ENCODE measurements around the gene RPH3AL. TPM values are rescaled to one million over a fixed set of nuclear protein-coding genes. Genes with fewer than 3 reads are reported as not detected.

Gene RPH3AL
- total and polyA plus RNA-seq, 10 donors, result 4.8 to 182 (median 49.1) TPM

DNA sequence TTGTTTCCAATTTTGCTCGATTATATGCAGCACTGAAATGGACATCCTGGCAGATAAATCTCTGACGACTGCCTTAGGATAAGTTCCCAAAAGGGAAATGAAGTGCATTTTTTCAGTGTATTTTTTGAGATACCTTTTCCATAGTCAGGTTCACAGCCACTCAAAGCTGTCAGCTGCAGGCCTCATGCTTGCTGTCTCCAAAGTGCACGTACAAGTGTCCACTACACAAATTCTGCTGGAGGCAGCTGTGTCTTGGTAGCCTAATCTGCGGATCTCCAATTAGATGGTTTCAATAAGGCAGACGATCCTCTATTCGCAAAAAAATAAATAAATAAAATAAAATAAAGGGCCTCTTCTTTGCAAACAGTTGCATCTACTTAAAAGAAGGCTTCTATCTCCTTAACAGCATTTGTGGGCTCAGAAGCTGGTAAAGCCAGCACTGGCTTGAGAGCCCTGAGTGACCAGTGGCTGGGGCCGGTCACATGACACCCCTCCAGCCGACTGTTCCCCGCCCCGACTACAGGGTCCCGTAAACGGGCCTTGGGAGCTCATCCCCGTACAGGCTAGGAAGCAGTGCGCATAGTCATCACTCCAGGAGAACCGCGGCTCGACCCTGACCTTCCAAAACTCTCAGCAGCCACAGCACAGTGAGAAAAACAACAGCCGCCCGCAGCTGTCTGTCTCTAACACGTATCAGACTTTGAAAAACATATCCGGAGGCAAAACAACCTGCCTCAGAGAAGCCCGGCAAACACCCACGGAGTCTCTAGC lies 18.8 kb downstream of the RPH3AL start:
- DNase-seq, result peak; percentile 90
- Histone ChIP-seq H3K4me1 (peaks cover 10 to 96% (median 53%) of the 10 kb centered on the region in 6 donors), H3K9me3 (no peaks in the 10 kb centered on the region), H3K36me3 (no peaks in the 10 kb centered on the region), H3K4me3 (peak overlapping the region in 5 of 8 donors; percentile 34 to 64 (median 39)), H3K27me3 (replicated peaks in 1 of 7) (peaks cover 0 to 37% (median 0%) of the 10 kb centered on the region in 7 donors), H3K27ac (peak overlapping the region; percentile 75 to 90 (median 82))
- WGBS, 5 donors, result 26 to 40% (median 38%) methylated on average over 23 of the region's 23 CpGs
- TF ChIP-seq POLR2A (IDR thresholded peaks at IDR 0.05), result peak in 1 of 3 donors; percentile 53
- peak; percentile 78 to 89 (median 83) for TF ChIP-seq POLR2AphosphoS5 (IDR thresholded peaks at IDR 0.05)
- TF ChIP-seq, protein P1, sequence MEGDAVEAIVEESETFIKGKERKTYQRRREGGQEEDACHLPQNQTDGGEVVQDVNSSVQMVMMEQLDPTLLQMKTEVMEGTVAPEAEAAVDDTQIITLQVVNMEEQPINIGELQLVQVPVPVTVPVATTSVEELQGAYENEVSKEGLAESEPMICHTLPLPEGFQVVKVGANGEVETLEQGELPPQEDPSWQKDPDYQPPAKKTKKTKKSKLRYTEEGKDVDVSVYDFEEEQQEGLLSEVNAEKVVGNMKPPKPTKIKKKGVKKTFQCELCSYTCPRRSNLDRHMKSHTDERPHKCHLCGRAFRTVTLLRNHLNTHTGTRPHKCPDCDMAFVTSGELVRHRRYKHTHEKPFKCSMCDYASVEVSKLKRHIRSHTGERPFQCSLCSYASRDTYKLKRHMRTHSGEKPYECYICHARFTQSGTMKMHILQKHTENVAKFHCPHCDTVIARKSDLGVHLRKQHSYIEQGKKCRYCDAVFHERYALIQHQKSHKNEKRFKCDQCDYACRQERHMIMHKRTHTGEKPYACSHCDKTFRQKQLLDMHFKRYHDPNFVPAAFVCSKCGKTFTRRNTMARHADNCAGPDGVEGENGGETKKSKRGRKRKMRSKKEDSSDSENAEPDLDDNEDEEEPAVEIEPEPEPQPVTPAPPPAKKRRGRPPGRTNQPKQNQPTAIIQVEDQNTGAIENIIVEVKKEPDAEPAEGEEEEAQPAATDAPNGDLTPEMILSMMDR (IDR thresholded peaks at IDR 0.05 in 8 of 11, conservative IDR thresholded peaks at IDR 0.05 in 3 of 11), result no peak
- intact Hi-C loops (cut with DNase I; ENCODE audit: low total_unique reads), result no loop called here

DNA sequence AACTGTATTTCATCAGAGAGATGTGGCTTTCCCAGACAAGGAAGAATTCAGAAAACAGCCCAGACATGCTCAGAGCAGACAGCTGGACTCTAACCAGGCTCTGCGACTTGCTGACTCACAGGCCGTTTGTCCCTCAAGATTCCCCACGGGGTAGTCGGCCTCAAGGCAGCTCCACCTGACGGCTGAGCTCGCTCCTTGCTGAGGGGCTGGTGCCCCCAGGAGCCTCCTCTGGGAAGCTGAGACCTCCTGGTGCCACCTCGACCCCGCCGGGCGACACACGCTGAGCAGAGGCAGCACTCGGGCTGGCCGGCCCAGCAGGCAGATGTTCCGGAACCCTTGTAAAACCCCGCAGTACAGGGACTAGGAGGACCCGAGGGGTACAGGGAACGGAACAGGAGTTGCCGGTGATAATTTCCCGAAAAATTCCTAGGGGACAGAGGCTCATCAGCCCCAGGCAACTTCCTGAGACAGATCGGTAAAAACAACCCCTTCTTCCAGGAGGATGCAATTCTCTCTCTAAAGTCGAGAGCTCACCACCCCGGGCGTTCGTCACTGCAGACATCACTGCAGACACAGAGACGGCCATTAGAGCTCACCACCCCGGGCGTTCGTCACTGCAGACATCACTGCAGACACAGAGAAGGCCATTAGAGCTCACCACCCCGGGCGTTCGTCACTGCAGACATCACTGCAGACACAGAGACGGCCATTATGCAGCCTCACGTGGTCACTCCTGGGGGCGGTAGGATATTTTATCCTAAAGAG lies 19.9 kb downstream of the RPH3AL start:
- peak; percentile 75 for DNase-seq
- Histone ChIP-seq H3K27me3 (replicated peaks in 1 of 7) (peaks cover 0 to 37% (median 0%) of the 10 kb centered on the region in 7 donors), H3K4me3 (peak overlapping the region in 7 of 8 donors; percentile 19 to 64 (median 37)), H3K27ac (peak overlapping the region; percentile 75 to 90 (median 82)), H3K9me3 (no peaks in the 10 kb centered on the region), H3K36me3 (peaks cover 0 to 4% (median 0%) of the 10 kb centered on the region in 6 donors), H3K4me1 (peaks cover 10 to 88% (median 53%) of the 10 kb centered on the region in 6 donors)
- 64 to 82% (median 74%) methylated on average over 29 to 34 of the region's 34 CpGs for WGBS, 5 donors
- TF ChIP-seq, protein P1 (IDR thresholded peaks at IDR 0.05 in 8 of 11, conservative IDR thresholded peaks at IDR 0.05 in 3 of 11), result no peak
- TF ChIP-seq POLR2AphosphoS5 (IDR thresholded peaks at IDR 0.05), result peak in 2 of 3 donors; percentile 41 to 58
- intact Hi-C loops (cut with DNase I; ENCODE audit: low total_unique reads), result no loop called here

DNA sequence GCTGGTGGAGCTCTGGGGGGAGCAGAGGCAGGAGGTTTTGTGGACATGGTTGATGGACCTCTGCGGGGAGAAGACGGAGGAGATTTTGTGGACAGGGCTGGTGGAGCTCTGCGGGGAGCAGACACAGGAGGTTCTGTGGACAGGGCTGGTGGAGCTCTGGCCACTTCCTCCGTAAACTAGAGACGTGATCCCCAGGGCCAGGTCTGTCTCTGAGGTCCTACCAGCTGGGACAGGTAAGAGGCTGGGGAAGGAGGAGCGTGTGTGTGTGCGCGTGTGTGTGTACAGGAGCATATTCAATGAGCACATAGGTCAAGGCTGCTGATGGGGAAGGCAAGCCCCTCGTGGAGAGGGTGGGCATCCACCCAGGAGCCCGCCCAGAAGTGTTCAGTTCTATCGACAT lies 20.6 kb downstream of the RPH3AL start:
- Histone ChIP-seq H3K4me3 (peak overlapping the region in 7 of 8 donors; percentile 19 to 64 (median 37)), H3K27ac (peak overlapping the region; percentile 53 to 90 (median 82))
- 54 to 84% (median 66%) methylated on average over 8 to 11 of the region's 11 CpGs for WGBS, 5 donors

More for the DNA sequence above, 20.6 kb downstream of the RPH3AL start:
- Histone ChIP-seq H3K27me3 (replicated peaks in 1 of 7) (peaks cover 0 to 32% (median 0%) of the 10 kb centered on the region in 7 donors), H3K9me3 (no peaks in the 10 kb centered on the region), H3K36me3 (peaks cover 0 to 11% (median 0%) of the 10 kb centered on the region in 6 donors), H3K4me1 (peaks cover 10 to 80% (median 51%) of the 10 kb centered on the region in 6 donors)
- DNase-seq, result peak; percentile 42
- TF ChIP-seq, protein P1 (IDR thresholded peaks at IDR 0.05 in 8 of 11, conservative IDR thresholded peaks at IDR 0.05 in 3 of 11), result no peak
- no peak for TF ChIP-seq POLR2AphosphoS5 (IDR thresholded peaks at IDR 0.05)
- no peak for TF ChIP-seq POLR2A (IDR thresholded peaks at IDR 0.05)
- intact Hi-C loops (cut with DNase I; ENCODE audit: low total_unique reads), result no loop called here
